Peyer's patch (tissue), 4 donors: ENCODE measurements around the gene EXD2.

ENCODE experiments used
- POLR2A ChIP-seq, 2 donors: fragments of 450-650 bp; IDR thresholded peaks; one replicate each; pipeline ENCODE4 v1.5.1; 2017; ENCODE audit warnings: antibody characterized with exemption in 2 of 2, mild to moderate bottlenecking in 2 of 2, moderate library complexity in 2 of 2
- TF ChIP-seq, protein P1 (sequence below), 6 experiments: fragments of 450-650 bp in 4 of 6; fragments of 200-600 bp in 2 of 6; sonication (generic) in 1 of 6; IDR thresholded peaks; one replicate each; pipeline ENCODE4 v1.5.1; 2017 to 2019; ENCODE audit warnings: antibody characterized with exemption in 6 of 6, mild to moderate bottlenecking in 3 of 6, moderate library complexity in 1 of 6

DNA sequence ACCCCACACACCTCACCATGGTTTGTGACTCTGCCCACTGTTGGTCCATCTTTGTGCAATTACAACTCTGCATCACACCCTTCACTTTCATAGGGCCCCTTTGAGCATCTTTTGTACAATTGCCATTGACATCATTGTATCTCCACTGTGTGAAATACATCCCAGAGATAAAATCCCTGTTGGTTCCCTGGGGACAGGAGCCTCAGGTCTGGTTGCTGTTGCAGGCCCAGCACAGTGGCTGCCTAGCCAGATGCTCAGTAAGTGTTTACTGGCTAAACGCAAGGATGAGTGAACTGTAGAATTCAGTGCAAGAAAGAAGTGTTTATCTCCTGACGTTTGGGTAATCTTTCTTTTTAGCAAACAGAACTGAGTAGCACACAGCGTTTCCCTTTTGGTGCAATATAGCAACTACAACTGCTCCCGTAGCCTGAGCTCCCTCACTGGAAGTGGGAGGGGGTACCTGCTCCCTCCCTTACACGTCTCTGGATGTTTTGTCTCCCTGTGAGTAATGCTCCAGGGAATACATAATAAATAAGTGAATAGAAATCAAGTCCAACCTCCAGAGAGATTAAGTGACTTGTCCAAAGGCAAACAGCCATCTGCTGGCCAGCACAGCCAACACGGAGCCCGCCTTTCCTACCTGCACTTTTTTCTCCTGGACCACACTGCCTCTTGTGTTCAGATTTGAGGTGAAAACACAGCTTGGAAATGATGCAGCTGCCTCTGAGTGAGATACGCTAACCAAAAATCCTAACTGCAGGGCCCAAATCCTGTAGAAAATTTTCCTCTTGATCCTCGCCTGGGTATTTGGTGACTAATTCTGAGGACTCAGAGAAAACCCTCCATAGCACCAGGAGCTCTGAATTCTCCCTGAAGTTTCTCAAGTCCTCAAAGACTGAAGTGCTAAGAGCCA, 96.1 kb downstream of the EXD2 start:
- TF ChIP-seq, protein P1, sequence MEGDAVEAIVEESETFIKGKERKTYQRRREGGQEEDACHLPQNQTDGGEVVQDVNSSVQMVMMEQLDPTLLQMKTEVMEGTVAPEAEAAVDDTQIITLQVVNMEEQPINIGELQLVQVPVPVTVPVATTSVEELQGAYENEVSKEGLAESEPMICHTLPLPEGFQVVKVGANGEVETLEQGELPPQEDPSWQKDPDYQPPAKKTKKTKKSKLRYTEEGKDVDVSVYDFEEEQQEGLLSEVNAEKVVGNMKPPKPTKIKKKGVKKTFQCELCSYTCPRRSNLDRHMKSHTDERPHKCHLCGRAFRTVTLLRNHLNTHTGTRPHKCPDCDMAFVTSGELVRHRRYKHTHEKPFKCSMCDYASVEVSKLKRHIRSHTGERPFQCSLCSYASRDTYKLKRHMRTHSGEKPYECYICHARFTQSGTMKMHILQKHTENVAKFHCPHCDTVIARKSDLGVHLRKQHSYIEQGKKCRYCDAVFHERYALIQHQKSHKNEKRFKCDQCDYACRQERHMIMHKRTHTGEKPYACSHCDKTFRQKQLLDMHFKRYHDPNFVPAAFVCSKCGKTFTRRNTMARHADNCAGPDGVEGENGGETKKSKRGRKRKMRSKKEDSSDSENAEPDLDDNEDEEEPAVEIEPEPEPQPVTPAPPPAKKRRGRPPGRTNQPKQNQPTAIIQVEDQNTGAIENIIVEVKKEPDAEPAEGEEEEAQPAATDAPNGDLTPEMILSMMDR (IDR thresholded peaks at IDR 0.05): no peak
- no peak for TF ChIP-seq POLR2A (IDR thresholded peaks at IDR 0.05)
